Gastroesophageal sphincter (tissue), 4 donors: Measurements from ENCODE around the gene ERCC2. TPM values are rescaled to one million over a fixed set of nuclear protein-coding genes. Genes with fewer than 3 reads are reported as not detected.

Experiments
- ATAC-seq: fragments of 150-250 bp; one replicate; pipeline ENCODE4 v1.9.1; 2016; ENCODE audit warnings: mild to moderate bottlenecking, moderate library complexity
- H3K27ac ChIP-seq, 4 donors: fragments of 200-600 bp; sonication (generic) in 3 of 4; 1 replicate in 3 of 4; 2 replicates in 1 of 4; pipeline ENCODE4 v1.5.1; 2016 to 2019
- H3K27me3 ChIP-seq: fragments of 200-600 bp; sonication (generic); one replicate; pipeline ENCODE4 v1.5.1; 2019
- H3K36me3 ChIP-seq, 2 donors: fragments of 200-600 bp; sonication (generic); one replicate each; pipeline ENCODE4 v1.5.1; 2019; ENCODE audit warnings: control low read depth in 1 of 2
- H3K4me1 ChIP-seq, 3 donors: fragments of 200-600 bp; sonication (generic); 1 replicate in 2 of 3; 2 replicates in 1 of 3; pipeline ENCODE4 v1.5.1; 2016 to 2019; ENCODE audit warnings: control low read depth in 2 of 3
- H3K4me3 ChIP-seq, 2 donors: fragments of 200-600 bp; sonication (generic); one replicate each; pipeline ENCODE4 v1.5.1; 2019; ENCODE audit warnings: mild to moderate bottlenecking in 1 of 2, moderate library complexity in 1 of 2
- H3K9me3 ChIP-seq, 3 donors: fragments of 200-600 bp; sonication (generic); one replicate each; pipeline ENCODE4 v1.5.1; 2017 to 2019; ENCODE audit warnings: control low read depth in 2 of 3
- CTCF ChIP-seq, 4 experiments: fragments of 200-600 bp in 2 of 4; fragments of 450-650 bp in 2 of 4; sonication (generic) in 1 of 4; IDR thresholded peaks; one replicate each; pipeline ENCODE4 v1.5.1; 2017 to 2019; ENCODE audit warnings: antibody characterized with exemption in 4 of 4, mild to moderate bottlenecking in 2 of 4, moderate library complexity in 2 of 4
- EP300 ChIP-seq: sonication (generic); formaldehyde crosslinking; IDR thresholded peaks from one replicate; pipeline ENCODE4 v1.6.1; 2017; ENCODE audit warnings: antibody characterized with exemption, mild to moderate bottlenecking
- POLR2A ChIP-seq, 2 donors: fragments of 450-650 bp; IDR thresholded peaks; one replicate each; pipeline ENCODE4 v1.6.1; 2017; ENCODE audit warnings: antibody characterized with exemption in 2 of 2, mild to moderate bottlenecking in 2 of 2, moderate library complexity in 1 of 2
- POLR2AphosphoS5 ChIP-seq: sonication (generic); formaldehyde crosslinking; IDR thresholded peaks from one replicate; pipeline ENCODE4 v1.6.1; 2017; ENCODE audit warnings: antibody characterized with exemption
- WGBS, 2 donors: methylation state at CpG; one replicate each; pipeline ENCODE4 v1.1.5; 2018; ENCODE audit warnings: low coverage in 1 of 2; 5-methylcytosine and 5-hydroxymethylcytosine counted together
- total RNA-seq, 4 donors: library from RNA; depleted of rRNA; stranded (reverse); fragments of >200 nt; gene quantifications; one replicate each; pipeline ENCODE4 v1.1.0, GENCODE V29; 2016

ERCC2 gene
- total RNA-seq, 4 donors from 2014 or later: 7.1 to 18.8 (median 12.5) TPM

- ATAC-seq: no peak
- H3K4me1 ChIP-seq: peaks cover 0 to 7% (median 0%) of the 10 kb centered on the region in 3 donors
- H3K27ac ChIP-seq: no peak overlapping the region
- TF ChIP-seq EP300 (no peak), CTCF (IDR thresholded peaks at IDR 0.05) (no peak), POLR2A (IDR thresholded peaks at IDR 0.05) (no peak), POLR2AphosphoS5 (no peak)
- no peaks in the 10 kb centered on the region for H3K36me3 ChIP-seq
- 88% methylated on average over 1 of the region's 1 CpG; no CpG with 5 or more reads in 1 of the 2 donors for WGBS, 2 donors
- H3K4me3 ChIP-seq: no peak overlapping the region
- peaks cover 17% of the 10 kb centered on the region for H3K27me3 ChIP-seq
- no peaks in the 10 kb centered on the region for H3K9me3 ChIP-seq
Observed at GRCh38 chr19:45380107-45380506, 9.7 kb upstream of the ERCC2 start.

- WGBS, 2 donors: 31 to 53% methylated on average over 6 to 10 of the region's 13 CpGs
- Histone ChIP-seq H3K27ac (no peak overlapping the region), H3K36me3 (no peaks in the 10 kb centered on the region), H3K4me1 (peaks cover 0 to 8% (median under 1%) of the 10 kb centered on the region in 3 donors), H3K27me3 (no peaks in the 10 kb centered on the region), H3K4me3 (no peak overlapping the region), H3K9me3 (no peaks in the 10 kb centered on the region)
- TF ChIP-seq CTCF (IDR thresholded peaks at IDR 0.05) (no peak), POLR2AphosphoS5 (peak; percentile 8)
- peak; percentile 84 for ATAC-seq
Observed at GRCh38 chr19:45376045-45376724, 5.8 kb upstream of the ERCC2 start.

- no peak for TF ChIP-seq POLR2AphosphoS5
- no peak for TF ChIP-seq CTCF (IDR thresholded peaks at IDR 0.05)
- no peak for TF ChIP-seq POLR2A (IDR thresholded peaks at IDR 0.05)
- TF ChIP-seq EP300: no peak
- H3K27me3 ChIP-seq: no peaks in the 10 kb centered on the region
- H3K4me3 ChIP-seq: no peak overlapping the region
- peaks cover 0 to 22% (median 3%) of the 10 kb centered on the region in 3 donors for H3K4me1 ChIP-seq
- no peak overlapping the region for H3K27ac ChIP-seq
- ATAC-seq: no peak
- H3K36me3 ChIP-seq: peaks cover 0 to 17% of the 10 kb centered on the region in 2 donors
- H3K9me3 ChIP-seq: no peaks in the 10 kb centered on the region
- 96 to 100% methylated on average over 1 to 8 of the region's 11 CpGs for WGBS, 2 donors
Observed at GRCh38 chr19:45368737-45369340, 1.5 kb downstream of the ERCC2 start.

GRCh38 chr19:45368127-45368526 lies 2.2 kb downstream of the ERCC2 start:
- Histone ChIP-seq H3K27me3 (no peaks in the 10 kb centered on the region), H3K4me1 (peaks cover 0 to 22% (median 3%) of the 10 kb centered on the region in 3 donors), H3K36me3 (peaks cover 0 to 24% of the 10 kb centered on the region in 2 donors), H3K4me3 (no peak overlapping the region), H3K9me3 (no peaks in the 10 kb centered on the region), H3K27ac (no peak overlapping the region)
- TF ChIP-seq POLR2AphosphoS5: no peak
- TF ChIP-seq EP300: no peak
- no peak for TF ChIP-seq CTCF (IDR thresholded peaks at IDR 0.05)
- TF ChIP-seq POLR2A (IDR thresholded peaks at IDR 0.05): no peak
- 80 to 100% methylated on average over 2 of the region's 4 CpGs for WGBS, 2 donors
- no peak for ATAC-seq

GRCh38 chr19:45364696-45365095 lies 5.7 kb downstream of the ERCC2 start:
- H3K9me3 ChIP-seq: no peaks in the 10 kb centered on the region
- no peaks in the 10 kb centered on the region for H3K27me3 ChIP-seq
- no CpG with 5 or more reads among the region's 12 CpGs for WGBS, 2 donors
- no peak overlapping the region for H3K27ac ChIP-seq
- no peak for ATAC-seq
- H3K4me1 ChIP-seq: peaks cover 0 to 13% (median 0%) of the 10 kb centered on the region in 3 donors
- peaks cover 0 to 56% of the 10 kb centered on the region in 2 donors for H3K36me3 ChIP-seq
- no peak for TF ChIP-seq POLR2A (IDR thresholded peaks at IDR 0.05)
- TF ChIP-seq EP300: no peak
- TF ChIP-seq POLR2AphosphoS5: no peak
- H3K4me3 ChIP-seq: no peak overlapping the region
